Ascending aorta (tissue), 2 donors: ENCODE data around the gene IL5. TPM values are rescaled to one million over a fixed set of nuclear protein-coding genes. Genes with fewer than 3 reads are reported as not detected.

Experiments
- DNase-seq, 2 donors: peaks; one replicate each; pipeline ENCODE4 v3.0.0-alpha.2; 2019; ENCODE audit warnings: low spot score in 2 of 2
- H3K27ac ChIP-seq, 2 donors: fragments of 200-600 bp; sonication (generic); one replicate each; pipeline ENCODE4 v1.5.1; 2016 to 2017; ENCODE audit warnings: mild to moderate bottlenecking in 1 of 2
- H3K27me3 ChIP-seq: fragments of 200-600 bp; sonication (generic); one replicate; pipeline ENCODE4 v1.5.1; 2017
- H3K36me3 ChIP-seq, 2 donors: fragments of 200-600 bp; sonication (generic); one replicate each; pipeline ENCODE4 v1.5.1; 2016
- H3K4me1 ChIP-seq, 2 donors: fragments of 200-600 bp; sonication (generic); one replicate each; pipeline ENCODE4 v1.5.1; 2016 to 2017; ENCODE audit warnings: mild to moderate bottlenecking in 1 of 2
- H3K4me3 ChIP-seq, 2 donors: fragments of 200-600 bp; sonication (generic); one replicate each; pipeline ENCODE4 v1.5.1; 2016 to 2017; ENCODE audit warnings: mild to moderate bottlenecking in 1 of 2
- H3K9me3 ChIP-seq, 2 donors: fragments of 200-600 bp; sonication (generic); one replicate each; pipeline ENCODE4 v1.5.1; 2016
- intact Hi-C: fragments of 100-400 bp; cut with DNase I; formaldehyde crosslinking; loops from one replicate; pipeline ENCODE4 v1.15.1; 2023
- total RNA-seq: library from RNA; depleted of rRNA; stranded (reverse); fragments of >200 nt; gene quantifications from one replicate; pipeline ENCODE4 v1.1.0, GENCODE V29; 2016
- TF ChIP-seq, protein P1 (sequence below), 3 experiments: fragments of 200-600 bp in 2 of 3; fragments of 450-650 bp in 1 of 3; sonication (generic) in 2 of 3; IDR thresholded peaks; one replicate each; pipeline ENCODE4 v1.5.1; 2016 to 2019; ENCODE audit warnings: antibody characterized with exemption in 3 of 3, mild to moderate bottlenecking in 1 of 3, moderate library complexity in 1 of 3

The IL5 gene
- total RNA-seq, 1 donor from 2014 or later: not detected

DNA sequence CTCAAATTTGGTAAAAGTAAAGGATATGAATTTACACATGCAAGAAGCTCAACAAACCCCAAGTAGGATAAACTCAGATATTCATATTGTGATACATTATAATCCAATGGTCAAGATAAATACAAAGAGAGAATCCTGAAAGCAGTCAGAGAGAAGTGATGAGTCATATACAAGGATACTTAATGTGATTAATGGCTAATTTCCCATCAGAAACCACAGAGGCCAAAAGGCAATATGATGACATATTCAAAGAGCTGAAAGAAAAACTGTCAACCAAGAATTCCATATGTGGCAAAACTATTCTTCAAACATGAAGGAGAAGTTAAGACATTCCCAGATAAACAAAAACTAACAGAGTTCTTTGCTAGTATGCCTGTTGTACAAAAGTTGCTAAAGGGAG, 33.2 kb downstream of the IL5 start:
- H3K4me1 ChIP-seq: peaks cover 0 to 4% of the 10 kb centered on the region in 2 donors
- H3K27ac ChIP-seq: no peak overlapping the region
- intact Hi-C loops: no loop called here
- H3K4me3 ChIP-seq: no peak overlapping the region
- H3K27me3 ChIP-seq: no peaks in the 10 kb centered on the region
- peaks cover 0 to 4% of the 10 kb centered on the region in 2 donors for H3K9me3 ChIP-seq
- TF ChIP-seq, protein P1, sequence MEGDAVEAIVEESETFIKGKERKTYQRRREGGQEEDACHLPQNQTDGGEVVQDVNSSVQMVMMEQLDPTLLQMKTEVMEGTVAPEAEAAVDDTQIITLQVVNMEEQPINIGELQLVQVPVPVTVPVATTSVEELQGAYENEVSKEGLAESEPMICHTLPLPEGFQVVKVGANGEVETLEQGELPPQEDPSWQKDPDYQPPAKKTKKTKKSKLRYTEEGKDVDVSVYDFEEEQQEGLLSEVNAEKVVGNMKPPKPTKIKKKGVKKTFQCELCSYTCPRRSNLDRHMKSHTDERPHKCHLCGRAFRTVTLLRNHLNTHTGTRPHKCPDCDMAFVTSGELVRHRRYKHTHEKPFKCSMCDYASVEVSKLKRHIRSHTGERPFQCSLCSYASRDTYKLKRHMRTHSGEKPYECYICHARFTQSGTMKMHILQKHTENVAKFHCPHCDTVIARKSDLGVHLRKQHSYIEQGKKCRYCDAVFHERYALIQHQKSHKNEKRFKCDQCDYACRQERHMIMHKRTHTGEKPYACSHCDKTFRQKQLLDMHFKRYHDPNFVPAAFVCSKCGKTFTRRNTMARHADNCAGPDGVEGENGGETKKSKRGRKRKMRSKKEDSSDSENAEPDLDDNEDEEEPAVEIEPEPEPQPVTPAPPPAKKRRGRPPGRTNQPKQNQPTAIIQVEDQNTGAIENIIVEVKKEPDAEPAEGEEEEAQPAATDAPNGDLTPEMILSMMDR (IDR thresholded peaks at IDR 0.05): no peak
- no peak for DNase-seq
- no peaks in the 10 kb centered on the region for H3K36me3 ChIP-seq

DNA sequence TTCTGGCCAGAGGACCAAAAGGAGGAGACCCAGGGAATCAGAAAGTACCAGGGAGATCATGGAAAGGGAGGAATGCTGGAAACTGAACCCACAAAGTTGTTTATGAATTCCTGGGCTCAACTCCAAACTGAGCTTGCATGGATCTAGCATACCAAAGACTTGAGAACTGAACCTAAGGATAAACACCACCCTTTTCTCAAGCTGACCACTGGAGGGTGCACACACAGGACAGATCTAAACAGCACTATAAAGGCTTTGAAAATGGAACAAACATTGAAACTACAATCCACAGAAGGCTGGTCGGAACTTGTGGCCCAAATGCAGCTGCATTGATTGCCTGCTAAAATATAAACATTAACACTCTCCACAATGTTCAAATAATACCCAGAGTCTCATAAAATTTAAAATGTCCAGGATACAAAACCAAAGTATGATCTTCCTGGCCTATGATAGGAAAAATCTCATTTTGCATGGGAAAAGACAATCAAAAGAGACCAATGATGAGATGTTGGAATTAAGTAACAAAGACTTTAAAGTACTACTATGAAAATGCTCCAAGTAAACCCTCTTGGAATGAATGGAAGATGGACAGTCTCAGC, 37.1 kb downstream of the IL5 start:
- DNase-seq: peak in 1 of 2 donors; percentile 62
- no peaks in the 10 kb centered on the region for H3K27me3 ChIP-seq
- H3K27ac ChIP-seq: peak overlapping the region; percentile 14 to 19
- TF ChIP-seq, protein P1 (IDR thresholded peaks at IDR 0.05): peak in 2 of 3 experiments; percentile 50 to 52
- peaks cover 0 to 4% of the 10 kb centered on the region in 2 donors for H3K4me1 ChIP-seq
- H3K9me3 ChIP-seq: no peaks in the 10 kb centered on the region
- intact Hi-C loops: loop anchor here (10.0 kb wide), 1 partner anchor 321 kb away; no protein-coding TSS in a partner anchor
- no peaks in the 10 kb centered on the region for H3K36me3 ChIP-seq
- no peak overlapping the region for H3K4me3 ChIP-seq

DNA sequence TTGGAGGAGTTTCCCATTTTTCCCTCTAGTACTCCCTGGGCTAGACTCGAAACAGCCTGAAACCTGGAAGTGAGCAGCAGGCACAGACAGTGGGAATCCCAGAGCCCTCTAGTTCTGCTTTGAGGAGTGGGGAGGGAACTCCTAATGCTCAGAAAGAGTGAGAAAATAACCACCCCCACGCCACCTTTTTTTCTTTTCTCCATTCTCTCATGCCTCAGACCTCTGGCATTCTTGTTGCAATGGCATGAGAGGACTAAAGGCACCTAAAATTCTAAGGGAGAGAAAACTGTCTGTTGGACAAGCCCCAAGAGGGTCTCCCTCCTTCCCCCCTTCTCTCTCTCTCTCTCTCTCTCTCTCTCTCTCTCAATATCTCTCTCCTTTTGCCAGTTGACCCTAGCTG, 37.7 kb downstream of the IL5 start:
- Histone ChIP-seq H3K9me3 (no peaks in the 10 kb centered on the region), H3K27ac (peak overlapping the region; percentile 14 to 19), H3K27me3 (no peaks in the 10 kb centered on the region), H3K36me3 (no peaks in the 10 kb centered on the region), H3K4me3 (no peak overlapping the region), H3K4me1 (peaks cover 0 to 4% of the 10 kb centered on the region in 2 donors)
- TF ChIP-seq, protein P1 (IDR thresholded peaks at IDR 0.05): no peak
- intact Hi-C loops: loop anchor here (10.0 kb wide), 1 partner anchor 321 kb away; no protein-coding TSS in a partner anchor
- no peak for DNase-seq

DNA sequence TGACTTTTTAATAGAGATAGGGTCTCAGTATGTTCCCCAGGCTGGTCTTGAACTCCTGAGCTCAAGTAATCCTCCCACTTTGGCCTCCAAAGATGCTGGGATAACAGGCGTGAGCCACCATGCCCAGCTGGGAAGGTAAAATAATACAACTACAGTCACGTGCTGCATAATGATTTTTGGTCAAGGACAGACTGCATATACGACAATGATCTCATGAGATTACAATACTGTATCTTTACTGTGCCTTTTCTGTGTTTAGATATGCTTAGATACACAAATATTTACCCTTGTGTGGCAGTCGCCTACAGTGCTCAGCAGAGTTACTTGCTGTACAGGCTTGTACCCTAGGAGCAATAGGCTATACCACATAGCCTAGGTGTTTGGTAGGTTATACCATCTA, 38.6 kb downstream of the IL5 start:
- TF ChIP-seq, protein P1 (IDR thresholded peaks at IDR 0.05): no peak
- Histone ChIP-seq H3K27ac (no peak overlapping the region), H3K4me3 (no peak overlapping the region), H3K36me3 (no peaks in the 10 kb centered on the region), H3K27me3 (no peaks in the 10 kb centered on the region), H3K9me3 (no peaks in the 10 kb centered on the region), H3K4me1 (peaks cover 0 to 4% of the 10 kb centered on the region in 2 donors)
- intact Hi-C loops: loop anchor here (10.0 kb wide), 1 partner anchor 320 kb away; no protein-coding TSS in a partner anchor
- peak in 1 of 2 donors; percentile 25 for DNase-seq

DNA sequence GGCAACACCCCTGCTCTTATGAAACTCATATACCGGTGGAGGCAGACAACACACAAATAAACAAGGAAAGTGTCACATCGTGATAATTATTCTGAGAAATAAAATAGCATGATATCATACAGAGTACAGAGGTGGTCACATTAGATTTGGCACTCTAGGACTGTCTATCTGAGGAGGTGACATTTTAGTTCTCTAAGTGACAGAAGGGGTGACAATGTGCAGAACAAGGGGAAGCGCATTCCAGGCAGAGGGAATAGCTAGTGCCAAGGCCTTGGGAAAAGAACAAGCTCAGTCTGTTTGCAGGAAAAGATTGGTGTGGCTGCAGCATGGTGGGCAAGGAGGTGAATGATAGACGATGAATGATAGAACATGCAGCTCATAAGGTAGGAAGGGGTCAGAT, 40.1 kb downstream of the IL5 start:
- Histone ChIP-seq H3K36me3 (no peaks in the 10 kb centered on the region), H3K4me1 (peaks cover 0 to 6% of the 10 kb centered on the region in 2 donors), H3K27me3 (no peaks in the 10 kb centered on the region), H3K4me3 (no peak overlapping the region), H3K9me3 (no peaks in the 10 kb centered on the region), H3K27ac (no peak overlapping the region)
- TF ChIP-seq, protein P1 (IDR thresholded peaks at IDR 0.05): no peak
- intact Hi-C loops: loop anchor here (10.0 kb wide), 1 partner anchor 318 kb away; no protein-coding TSS in a partner anchor
- no peak for DNase-seq
